HG03175 (cell line): ENCODE results near the gene MAEL.
A peak's percentile ranks its signal among the peaks of the same experiment; 100 is the strongest.
"Not testable (repeated sequence)": the region's sequence is repeated elsewhere in the genome, so short reads cannot be mapped to it uniquely, and the experiment has no call there.

Experiments
- ATAC-seq: cut with Tn5 transposase; IDR thresholded peaks from one replicate; pipeline ENCODE4 v1.9.1; 2021; ENCODE audit warnings: mild to moderate bottlenecking, moderate library complexity; ENCODE audit not compliant: unreplicated experiment

Gene MAEL

DNA sequence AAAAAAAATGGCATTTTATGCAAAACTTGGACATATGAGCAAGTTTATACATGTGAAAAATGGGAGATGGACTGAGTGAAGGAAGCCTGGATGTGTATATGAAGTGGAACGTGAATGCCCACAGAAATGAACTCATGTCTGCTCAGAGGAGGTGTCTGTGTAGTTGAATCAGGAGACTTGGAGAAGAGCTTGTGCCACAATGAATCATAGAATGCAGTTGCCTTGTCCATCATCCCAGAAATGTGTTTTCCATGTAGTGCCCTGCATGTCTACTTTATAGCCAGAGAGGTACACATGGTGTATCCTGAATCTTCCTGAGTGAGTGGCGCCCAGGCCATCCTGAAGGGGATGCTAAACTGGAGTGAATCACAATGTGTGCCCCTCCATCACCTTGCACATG, 11.1 kb upstream of the MAEL start:
- no peak for ATAC-seq

DNA sequence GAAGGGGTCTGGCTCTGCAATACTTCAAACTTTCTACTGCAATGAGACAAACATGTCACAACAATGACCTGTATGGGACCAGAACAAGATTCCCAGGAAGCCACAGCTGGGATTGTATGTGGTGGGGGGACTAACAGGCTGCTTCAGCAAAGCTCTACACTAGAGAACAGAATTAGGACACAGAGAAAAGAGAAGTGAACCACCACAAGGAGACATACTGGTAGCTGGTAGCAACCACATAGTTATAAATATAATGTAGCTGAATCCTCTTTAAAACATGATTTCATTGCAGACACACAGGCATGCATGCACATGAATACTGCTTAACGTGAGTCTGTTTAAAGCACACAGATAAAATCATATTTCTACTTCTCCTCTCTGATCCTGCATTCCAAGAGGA, 10.3 kb upstream of the MAEL start:
- peak; percentile 61 for ATAC-seq

DNA sequence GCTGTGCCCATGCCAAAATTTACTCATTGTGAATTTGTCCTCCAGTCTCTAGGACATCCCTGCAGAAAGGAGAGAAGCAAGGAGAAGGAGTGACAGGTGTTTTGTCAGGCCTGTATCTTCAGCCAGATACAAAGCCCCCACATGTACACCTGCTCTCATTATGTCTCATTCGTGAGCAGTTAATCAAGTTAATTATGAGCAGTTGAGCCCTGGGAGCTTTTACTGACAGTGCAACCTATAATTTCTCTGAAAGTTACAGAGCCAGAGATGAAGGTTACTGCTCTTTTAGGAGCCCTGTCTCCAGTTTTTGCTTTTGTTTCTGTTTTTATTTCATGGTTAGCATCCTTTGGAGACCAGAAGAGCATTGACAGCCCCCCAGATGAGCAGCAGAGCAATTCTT, 8.7 kb upstream of the MAEL start:
- ATAC-seq: no peak

DNA sequence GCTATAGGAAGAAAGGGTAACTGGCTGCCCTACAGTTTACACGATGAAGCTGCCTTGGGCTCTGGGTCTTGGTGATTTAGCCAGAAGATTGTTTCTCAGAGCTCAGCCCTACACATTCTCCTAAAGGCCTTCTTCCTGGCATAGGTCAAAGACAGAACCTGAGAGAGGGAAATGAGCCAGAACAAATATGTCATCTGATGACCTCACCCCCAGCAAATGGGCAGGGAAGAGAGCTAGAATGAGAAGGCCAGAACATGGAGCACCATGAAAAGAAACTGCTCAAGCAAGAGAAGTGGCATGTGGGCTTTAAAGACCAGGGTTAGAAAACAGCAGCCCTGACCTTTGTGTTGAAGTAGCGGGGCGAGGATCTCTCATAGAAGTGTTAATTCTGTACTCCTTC, 8.3 kb upstream of the MAEL start:
- ATAC-seq: no peak

DNA sequence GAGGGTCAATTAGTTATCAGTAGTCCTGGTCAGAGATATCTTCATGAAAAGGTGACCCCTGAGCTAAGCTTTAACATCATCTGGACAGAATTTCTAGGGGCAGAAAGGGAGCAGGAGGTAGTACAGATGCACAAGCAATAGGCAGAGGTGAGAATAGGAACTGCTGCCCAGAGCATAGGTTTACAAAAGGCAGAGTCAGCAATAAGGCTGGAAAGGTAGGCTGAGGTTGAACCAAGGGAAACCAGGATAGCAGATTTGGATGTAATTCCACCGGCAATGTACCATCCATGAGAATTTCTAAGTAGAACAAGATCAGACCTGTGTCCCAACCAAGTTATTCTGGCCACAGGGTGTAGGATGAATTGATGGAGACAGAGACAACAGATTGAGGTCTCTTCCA, 7.5 kb upstream of the MAEL start:
- no peak for ATAC-seq

DNA sequence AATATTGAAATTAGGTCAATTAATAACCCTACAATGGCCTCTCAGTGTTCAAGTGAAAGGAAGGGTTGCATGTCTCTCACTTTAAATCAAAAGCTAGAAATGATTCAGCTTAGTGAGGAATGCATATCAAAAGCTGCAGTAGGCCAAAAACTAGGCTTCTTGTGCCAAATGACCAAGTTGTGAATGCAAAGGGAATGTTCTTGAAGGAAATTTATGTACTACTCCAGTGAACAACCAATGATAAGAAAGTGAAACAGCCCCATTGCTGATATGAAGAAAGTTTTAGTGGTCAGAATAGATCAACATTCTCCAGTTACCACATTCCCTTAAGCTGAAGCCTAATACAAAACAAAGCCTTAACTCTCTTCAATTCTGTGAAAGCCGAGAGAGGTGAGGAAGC, 10.0 kb downstream of the MAEL start:
- ATAC-seq: no peak

DNA sequence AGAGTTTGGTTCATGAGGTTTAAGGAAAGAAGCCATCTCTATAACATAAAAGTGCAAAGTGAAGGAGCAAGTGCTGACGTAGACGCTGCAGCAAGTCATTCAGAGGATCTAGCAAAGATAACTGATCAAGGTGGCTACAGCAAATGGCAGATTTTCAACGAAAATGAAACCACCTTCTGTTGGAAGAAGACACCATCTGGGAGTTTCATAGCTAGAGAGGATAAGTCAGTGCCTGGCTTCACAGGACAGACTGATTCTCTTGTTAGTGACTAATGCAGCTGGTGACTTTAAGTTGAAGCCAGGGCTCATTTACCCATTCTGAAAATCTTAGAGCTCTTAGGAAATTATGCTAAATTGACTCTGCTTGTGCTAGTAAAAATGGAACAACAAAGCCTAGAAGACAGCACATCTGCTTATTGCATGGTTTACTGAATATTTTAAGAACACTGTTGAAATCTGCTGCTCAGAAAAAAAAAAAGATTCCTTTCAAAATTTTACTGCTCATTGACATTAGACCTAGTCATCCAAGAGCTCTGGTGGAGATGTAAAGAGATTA, 10.5 kb downstream of the MAEL start:
- ATAC-seq: no peak

- ATAC-seq: no peak
These were observed 11.5 kb downstream of the MAEL start for GRCh38 chr1:167000546-167000945.

GRCh38 chr1:167002354-167002753, 13.3 kb downstream of the MAEL start:
- ATAC-seq: no peak

DNA sequence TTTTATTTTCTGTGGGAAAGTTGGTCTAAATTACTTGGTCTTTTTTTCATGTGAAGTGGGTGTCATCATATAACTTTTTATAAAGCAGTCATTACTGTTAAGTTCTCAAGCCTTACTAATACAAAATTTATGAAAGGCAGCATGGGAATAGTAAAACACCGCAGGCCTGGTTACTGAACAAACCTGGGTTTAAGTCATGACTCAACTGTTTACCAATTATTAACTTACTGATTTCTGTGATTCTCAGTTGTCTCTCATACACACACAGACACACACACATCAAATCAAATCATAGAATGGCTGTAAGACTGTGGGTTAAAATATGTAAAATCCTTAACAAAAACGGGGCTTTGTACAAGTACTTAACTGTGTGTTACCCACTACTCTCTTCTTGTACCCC, 14.6 kb downstream of the MAEL start:
- ATAC-seq: no peak

DNA sequence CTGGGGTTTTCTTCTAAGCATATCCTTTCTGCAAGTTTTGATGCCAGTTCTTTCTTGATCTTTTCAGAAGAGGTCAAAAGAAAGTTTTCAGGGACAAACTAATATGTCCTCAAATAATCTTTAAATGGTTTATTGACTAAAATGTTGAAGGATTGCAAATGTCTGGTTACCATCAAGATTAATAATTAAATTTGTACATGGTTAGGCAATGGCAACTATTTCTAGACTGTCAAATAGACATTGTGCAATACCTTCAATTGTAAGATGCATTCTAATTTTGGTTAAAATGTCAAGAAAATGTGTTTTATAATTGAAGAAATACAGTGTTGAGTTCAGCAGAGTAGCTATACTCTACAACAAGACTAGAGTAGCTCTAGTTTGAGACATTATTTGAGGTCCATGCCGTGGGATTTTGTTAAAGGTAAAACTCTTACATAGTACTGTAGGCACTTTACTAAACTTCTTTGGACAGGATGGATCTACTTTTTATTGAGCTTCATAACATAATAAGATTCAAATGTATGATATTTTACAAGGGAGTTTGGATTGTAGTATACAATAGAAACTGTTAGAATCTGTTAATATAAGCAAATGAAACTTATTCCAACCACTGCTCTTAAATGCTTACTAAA, 22.6 kb downstream of the MAEL start:
- ATAC-seq: no peak

- no peak for ATAC-seq
These were observed 23.5 kb downstream of the MAEL start for GRCh38 chr1:167012570-167012969.

DNA sequence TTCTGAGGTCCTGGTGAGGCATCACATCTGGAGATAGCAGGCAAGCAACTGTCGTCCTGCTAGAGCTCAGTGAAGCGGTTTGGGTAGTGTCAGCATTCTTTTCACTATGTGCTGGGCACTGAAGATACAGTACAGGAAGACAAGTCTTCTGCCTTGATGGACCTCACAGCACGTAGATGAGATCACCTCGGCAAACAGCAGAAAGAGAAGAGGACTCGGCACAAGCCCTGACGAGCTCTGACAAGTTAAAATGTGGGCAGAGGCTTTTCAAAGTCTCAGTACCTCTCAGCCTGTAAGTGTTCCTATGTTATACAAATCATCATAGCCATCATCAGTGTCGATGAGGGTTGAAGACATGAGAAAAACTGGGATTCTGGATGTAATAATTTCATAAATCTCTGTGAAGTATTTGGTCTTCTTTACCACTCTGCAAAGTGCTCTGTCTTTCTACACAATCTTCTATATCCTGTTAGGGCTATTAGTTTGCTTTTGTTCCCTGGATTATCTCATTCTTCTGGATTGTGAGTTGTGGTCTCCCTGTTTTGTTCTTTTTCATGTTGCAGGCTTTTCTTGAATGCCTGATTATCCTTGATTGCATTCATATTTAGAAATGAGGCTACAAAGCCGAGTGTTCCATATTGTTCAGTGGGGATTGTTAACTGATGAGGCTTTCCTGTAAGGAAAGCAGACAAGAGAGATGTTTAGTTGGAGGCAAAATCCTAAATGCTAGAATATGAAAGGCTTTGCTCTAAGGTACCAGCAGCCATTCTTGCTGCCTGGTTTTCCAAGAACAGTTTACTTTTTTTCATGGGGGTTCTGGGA, 24.2 kb downstream of the MAEL start:
- ATAC-seq: no peak

GRCh38 chr1:167016100-167016750, 27.1 kb downstream of the MAEL start:
- no peak for ATAC-seq

- ATAC-seq: peak; percentile 77
These were observed 33.3 kb downstream of the MAEL start for GRCh38 chr1:167022384-167022783.

- ATAC-seq: not testable (repeated sequence)
These were observed 40.5 kb downstream of the MAEL start for GRCh38 chr1:167029553-167029952.

- no peak for ATAC-seq
These were observed 44.6 kb downstream of the MAEL start for GRCh38 chr1:167033646-167034045.

- peak; percentile 99 for ATAC-seq
These were observed 54.8 kb downstream of the MAEL start for GRCh38 chr1:167043752-167044488.

- ATAC-seq: no peak
These were observed 62.8 kb downstream of the MAEL start for GRCh38 chr1:167051907-167052306.

GRCh38 chr1:167052389-167052788, 63.3 kb downstream of the MAEL start:
- no peak for ATAC-seq

- ATAC-seq: no peak
These were observed 65.5 kb downstream of the MAEL start for GRCh38 chr1:167054531-167054930.
